ENCODE measurements around the gene SLC46A1. TPM values are rescaled to one million over a fixed set of nuclear protein-coding genes. Genes with fewer than 3 reads are reported as not detected.

The SLC46A1 gene
- total RNA-seq, 1 donor from 2014 or later = 46.2 TPM

DNA sequence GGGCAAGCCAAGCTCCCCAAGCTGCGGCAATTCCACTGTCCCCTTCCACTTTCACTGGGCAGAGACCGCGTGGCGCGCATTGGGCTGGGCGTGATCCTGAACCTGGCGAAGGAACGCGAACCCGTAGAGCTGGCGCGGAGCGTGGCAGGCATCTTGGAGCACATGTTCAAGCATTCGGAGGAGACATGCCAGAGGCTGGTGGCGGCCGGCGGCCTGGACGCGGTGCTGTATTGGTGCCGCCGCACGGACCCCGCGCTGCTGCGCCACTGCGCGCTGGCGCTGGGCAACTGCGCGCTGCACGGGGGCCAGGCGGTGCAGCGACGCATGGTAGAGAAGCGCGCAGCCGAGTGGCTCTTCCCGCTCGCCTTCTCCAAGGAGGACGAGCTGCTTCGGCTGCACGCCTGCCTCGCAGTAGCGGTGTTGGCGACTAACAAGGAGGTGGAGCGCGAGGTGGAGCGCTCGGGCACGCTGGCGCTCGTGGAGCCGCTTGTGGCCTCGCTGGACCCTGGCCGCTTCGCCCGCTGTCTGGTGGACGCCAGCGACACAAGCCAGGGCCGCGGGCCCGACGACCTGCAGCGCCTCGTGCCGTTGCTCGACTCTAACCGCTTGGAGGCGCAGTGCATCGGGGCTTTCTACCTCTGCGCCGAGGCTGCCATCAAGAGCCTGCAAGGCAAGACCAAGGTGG is 24.7 kb downstream of the SLC46A1 start:
- peak; percentile 33 for DNase-seq (ENCODE audit: low spot score)

GRCh38 chr17:28379814-28380801 is 25.9 kb downstream of the SLC46A1 start:
- peak; percentile 62 for DNase-seq (ENCODE audit: low spot score)

DNA sequence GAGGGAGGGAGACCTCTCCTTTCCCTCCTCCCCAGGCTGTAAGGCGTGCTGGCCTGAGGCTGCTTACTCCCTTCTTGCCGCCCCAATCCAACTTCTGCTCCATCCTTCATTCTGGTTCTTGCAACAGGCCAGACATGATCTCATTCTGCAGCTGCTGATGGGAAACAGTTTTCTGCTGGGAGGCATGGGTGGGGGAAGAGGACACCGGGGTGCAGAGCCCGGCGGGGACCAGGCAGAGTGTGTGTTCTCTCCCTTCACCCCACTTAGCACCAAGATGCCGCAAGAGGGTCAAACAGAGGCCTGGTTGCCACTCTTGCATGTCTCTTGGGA is 33.1 kb downstream of the SLC46A1 start:
- no peak for DNase-seq (ENCODE audit: low spot score)

- no peak for DNase-seq (ENCODE audit: low spot score)
Measured at GRCh38 chr17:28372203-28372944, 33.6 kb downstream of the SLC46A1 start.

GRCh38 chr17:28371245-28372202 is 34.5 kb downstream of the SLC46A1 start, which contains the start of gene SARM1:
Gene SARM1, plus strand, starts transcription at chr17:28371694. Its CDS starts 339 bp downstream, at chr17:28372033.
- DNase-seq (ENCODE audit: low spot score) = peak; percentile 82

DNA sequence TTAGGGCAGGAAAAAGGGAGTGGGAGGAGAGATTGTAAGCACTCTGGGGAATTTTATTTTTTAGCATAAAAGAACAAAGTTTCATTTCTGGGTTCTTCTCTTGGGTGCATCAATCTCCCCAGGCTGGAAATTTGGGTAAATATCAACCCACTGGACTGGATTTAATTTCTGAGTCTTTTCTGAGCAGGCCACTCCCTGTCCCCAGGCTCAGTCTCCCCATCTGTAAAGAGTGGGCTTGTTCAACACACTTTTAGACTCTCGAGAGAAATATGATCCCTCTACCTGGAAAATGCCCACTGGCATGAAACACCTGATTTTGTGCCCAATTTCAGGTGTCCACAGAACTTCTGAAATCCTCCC is 35.3 kb downstream of the SLC46A1 start:
- no peak for DNase-seq (ENCODE audit: low spot score)

DNA sequence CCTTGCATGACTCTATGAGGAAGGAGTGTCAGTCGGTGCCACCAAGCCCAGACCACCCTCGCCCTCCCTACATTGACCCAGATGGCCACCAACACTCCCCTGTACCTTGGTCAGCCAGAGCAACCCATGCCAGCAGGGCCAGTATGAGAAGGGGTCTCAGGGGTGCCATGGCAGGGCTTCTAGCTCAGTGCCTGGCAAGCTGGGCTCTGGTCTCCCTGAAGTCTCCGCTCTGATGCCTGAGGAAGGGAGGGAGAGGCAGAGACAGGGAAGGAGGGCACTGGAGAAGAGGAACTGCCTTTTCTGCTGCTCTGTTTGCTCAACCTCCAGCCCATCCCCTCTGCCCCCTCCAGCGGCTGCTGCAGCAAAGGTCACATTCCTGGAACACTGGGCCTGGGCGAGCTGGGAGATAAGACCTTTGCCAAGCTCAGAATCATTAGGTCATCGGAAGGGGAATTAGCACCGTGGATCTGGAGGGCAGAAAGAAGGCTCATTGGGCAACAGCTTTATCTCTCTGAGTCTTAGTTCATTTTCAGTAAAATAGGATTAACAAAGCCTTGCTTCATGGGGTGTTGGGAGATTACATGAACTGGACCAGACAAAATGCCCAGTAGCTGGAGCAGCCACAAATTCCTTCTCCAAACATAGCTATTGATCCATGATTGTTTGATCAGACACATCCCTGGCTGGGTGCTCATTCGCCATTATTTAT is 35.8 kb downstream of the SLC46A1 start, which contains the start of gene VTN:
VTN (minus strand) TSS at position 273 of the 709 bp plus-strand sequence; CDS start at position 169, 104 bp downstream.
- peak; percentile 79 for DNase-seq (ENCODE audit: low spot score)

- DNase-seq (ENCODE audit: low spot score) = peak; percentile 28
Measured at GRCh38 chr17:28369684-28370034, 36.4 kb downstream of the SLC46A1 start.

GRCh38 chr17:28368915-28369683 is 36.9 kb downstream of the SLC46A1 start:
- no peak for DNase-seq (ENCODE audit: low spot score)

- no peak for DNase-seq (ENCODE audit: low spot score)
Measured at GRCh38 chr17:28368306-28368831, 37.6 kb downstream of the SLC46A1 start.

- DNase-seq (ENCODE audit: low spot score) = no peak
Measured at GRCh38 chr17:28367641-28368305, 38.2 kb downstream of the SLC46A1 start.

- no peak for DNase-seq (ENCODE audit: low spot score)
Measured at GRCh38 chr17:28366605-28367004, 39.4 kb downstream of the SLC46A1 start.

DNA sequence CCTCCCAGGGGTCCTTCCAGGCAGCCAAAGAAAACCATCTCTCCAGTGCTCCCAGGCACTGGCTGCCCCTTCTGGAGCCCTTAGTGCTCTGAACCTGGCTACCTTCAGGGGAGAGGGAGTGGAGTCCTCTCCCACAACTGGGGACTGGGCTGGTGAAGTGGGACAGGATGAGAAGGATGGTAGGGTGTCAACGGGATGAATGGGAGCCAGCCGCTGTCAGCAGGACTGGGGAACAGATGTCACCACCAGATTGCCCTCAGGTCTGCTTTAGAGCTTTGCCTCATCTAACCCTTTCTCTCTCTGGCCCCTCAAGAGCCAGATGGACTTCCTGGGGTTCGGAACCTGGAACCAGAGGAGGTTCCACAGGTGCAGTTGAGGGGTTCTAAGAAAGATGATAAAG is 40.5 kb downstream of the SLC46A1 start:
- no peak for DNase-seq (ENCODE audit: low spot score)

GRCh38 chr17:28364665-28365363 is 41.2 kb downstream of the SLC46A1 start, which contains the start of gene SEBOX:
Gene SEBOX, minus strand, starts transcription at chr17:28365199. Its CDS starts 48 bp downstream, at chr17:28365151.
- DNase-seq (ENCODE audit: low spot score) = no peak

DNA sequence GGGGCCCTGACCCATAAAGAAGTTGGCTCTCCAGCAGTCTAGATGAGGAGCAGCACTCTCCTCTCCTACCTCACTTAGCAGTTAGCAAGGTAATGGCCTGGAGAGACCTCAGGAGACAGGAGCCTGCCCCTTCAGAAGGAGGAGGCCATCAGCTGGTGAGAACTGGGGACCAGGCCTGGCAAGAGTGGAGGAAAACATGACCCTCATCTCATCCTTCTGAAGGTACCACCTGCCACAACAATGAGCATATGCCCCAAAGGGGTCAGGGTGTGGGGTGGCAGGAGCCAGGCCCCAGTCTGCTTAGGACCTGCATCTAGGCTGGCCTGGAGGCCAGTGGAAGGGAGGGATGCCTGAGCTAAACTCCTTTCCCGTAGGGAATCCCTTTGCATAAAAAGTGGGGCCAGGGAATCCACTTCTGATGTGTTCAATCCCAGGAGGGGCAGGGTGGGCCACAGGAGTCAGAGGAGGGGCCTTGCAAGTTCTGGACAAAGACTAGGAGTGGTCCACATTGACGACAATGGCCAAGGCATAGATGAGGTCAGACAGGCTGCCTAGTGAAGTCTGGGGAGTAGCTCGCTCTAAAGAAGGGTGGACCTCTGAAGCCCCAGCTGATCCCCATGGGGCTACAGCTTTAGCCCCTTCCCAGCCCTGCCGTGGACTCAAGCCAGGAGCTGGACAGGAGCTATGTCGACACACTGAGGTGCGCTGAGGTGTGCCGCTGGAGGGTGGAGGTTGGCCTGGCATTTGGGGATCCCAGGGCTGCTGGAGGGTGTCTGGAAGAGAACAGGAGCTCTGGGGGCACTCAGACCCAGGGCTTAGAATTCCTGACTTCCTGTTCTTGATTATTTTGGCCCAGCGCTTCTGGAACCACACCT is 42.0 kb downstream of the SLC46A1 start:
- DNase-seq (ENCODE audit: low spot score) = no peak

- DNase-seq (ENCODE audit: low spot score) = no peak
Measured at GRCh38 chr17:28363186-28363585, 42.8 kb downstream of the SLC46A1 start.

DNA sequence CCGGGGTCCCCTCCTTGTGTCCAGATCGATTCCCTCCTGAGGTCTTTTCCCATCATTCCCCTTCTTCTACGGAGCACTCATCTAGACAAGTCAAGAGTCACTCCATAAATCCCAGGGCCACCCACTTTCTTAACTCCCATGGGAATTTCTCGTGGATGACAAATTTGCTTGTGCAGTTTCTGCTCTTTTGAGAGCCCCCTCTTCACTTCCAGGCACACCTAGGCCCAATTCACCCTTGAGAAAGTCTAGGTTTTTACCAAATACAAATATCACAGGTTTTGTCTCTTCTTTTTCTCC is 48.2 kb downstream of the SLC46A1 start:
- no peak for DNase-seq (ENCODE audit: low spot score)

Measured in mucosa of gallbladder (tissue), 1 donor.